K562 (cell line): Measurements from ENCODE around the gene PTBP3. TPM values are rescaled to one million over a fixed set of nuclear protein-coding genes. Genes with fewer than 3 reads are reported as not detected.

ENCODE experiments used
- ATAC-seq: fragments of 200-7000 bp; cut with Tn5 transposase; 3 replicates; pipeline ENCODE4 v1.9.1; 2020; ENCODE audit warnings: moderate library complexity
- BruUV-seq: library from RNA; stranded (reverse); fragments of 400-500 nt; replicated peaks from 2 replicates; lab custom pipeline; 2021; lab: Mats Ljungman, UMichigan
- CTCF ChIA-PET: fragments of 300-600 bp; formaldehyde crosslinking; extraction: SDS; loops from one replicate; lab custom pipeline; 2021; ENCODE audit warnings: low intra/inter-chr PET ratio; lab: Yijun Ruan, JAX
- POLR2A ChIA-PET: fragments of 300-600, 350-650 bp; sonication (Branson Sonifier 250); formaldehyde crosslinking; extraction: SDS; loops from one replicate; lab custom pipeline; 2021; ENCODE audit warnings: antibody characterized with exemption, inconsistent platforms; lab: Yijun Ruan, JAX
- DNase-seq, 4 experiments: peaks; one replicate each; pipeline versions ENCODE4 v3.0.0 to v3.0.0-alpha.2; 2011 to 2018; ENCODE audit warnings: low spot score in 3 of 4, mixed read lengths in 3 of 4; ENCODE audit errors: extremely low read depth in 1 of 4
- FAIRE-seq: peaks from 2 replicates; lab custom pipeline; 2011; peaks lifted over from hg19 to GRCh38; lab: Jason Lieb, UNC
- H2AFZ ChIP-seq: 2 replicates; pipeline ENCODE4 v1.6.0; 2011; ENCODE audit warnings: low read depth, low read length, control low read depth, inconsistent platforms
- H3K27ac ChIP-seq: fragments of 200-600 bp; 3 replicates; pipeline ENCODE4 v1.8.0; 2011; ENCODE audit warnings: low read depth, mild to moderate bottlenecking, control low read depth, inconsistent platforms, low read length, moderate library complexity, mixed read lengths; ENCODE audit errors: extremely low read depth
- H3K27me3 ChIP-seq, 2 experiments: fragments of 300-600 bp in 1 of 2; 2 replicates in 1 of 2; 3 replicates in 1 of 2; pipeline versions ENCODE4 v1.6.0 to v1.8.0; 2011; ENCODE audit warnings: inconsistent platforms in 2 of 2, low read length in 2 of 2, mild to moderate bottlenecking in 1 of 2, mixed read lengths in 1 of 2, moderate library complexity in 1 of 2; ENCODE audit not compliant: control insufficient read depth in 2 of 2, insufficient read depth in 2 of 2
- H3K36me3 ChIP-seq: fragments of 300-600 bp; 3 replicates; pipeline ENCODE4 v1.8.0; 2011; ENCODE audit warnings: mild to moderate bottlenecking, low read length, inconsistent platforms; ENCODE audit not compliant: control insufficient read depth, insufficient read depth
- H3K4me1 ChIP-seq, 2 experiments: fragments of 200-600 bp in 1 of 2; replicated peaks in 1 of 2; 2 replicates in 1 of 2; 3 replicates in 1 of 2; pipeline versions ENCODE4 v1.5.1 to v1.8.0; 2011; ENCODE audit warnings: inconsistent platforms in 2 of 2, low read length in 2 of 2, mild to moderate bottlenecking in 1 of 2, mixed read lengths in 1 of 2, moderate library complexity in 1 of 2; ENCODE audit not compliant: control insufficient read depth in 2 of 2, insufficient read depth in 2 of 2
- H3K4me2 ChIP-seq: 2 replicates; pipeline ENCODE4 v1.6.1; 2011; ENCODE audit warnings: low read length, control low read depth, inconsistent platforms, mixed read lengths; ENCODE audit not compliant: insufficient read depth
- H3K4me3 ChIP-seq: fragments of 200-600 bp; sonication (generic), shearing (Covaris generic); 2 replicates; pipeline ENCODE4 v1.5.1; 2016; ENCODE audit warnings: control low read depth, inconsistent platforms
- H3K79me2 ChIP-seq: fragments of 200-600 bp; 3 replicates; pipeline ENCODE4 v1.8.0; 2011; ENCODE audit warnings: low read length, inconsistent platforms; ENCODE audit not compliant: control insufficient read depth, insufficient read depth
- H3K9ac ChIP-seq, 2 experiments: 2 replicates each; pipeline versions ENCODE4 v1.6.0 to v1.6.1; 2011; ENCODE audit warnings: low read depth in 2 of 2, low read length in 2 of 2, control low read depth in 1 of 2, inconsistent platforms in 1 of 2, mild to moderate bottlenecking in 1 of 2, mixed read lengths in 1 of 2; ENCODE audit not compliant: insufficient read depth in 1 of 2
- H3K9me1 ChIP-seq: one replicate; pipeline ENCODE4 v1.6.0; 2011; ENCODE audit warnings: inconsistent platforms, mild to moderate bottlenecking, low read length, moderate library complexity; ENCODE audit not compliant: control insufficient read depth, insufficient read depth
- H3K9me3 ChIP-seq: replicated peaks from 2 replicates; pipeline ENCODE4 v1.5.1; 2011; ENCODE audit warnings: low read depth, low read length, inconsistent platforms; ENCODE audit not compliant: control insufficient read depth, insufficient read depth
- H4K20me1 ChIP-seq: replicated peaks from 2 replicates; pipeline ENCODE4 v1.6.1; 2011; ENCODE audit warnings: low read length, inconsistent platforms, mixed read lengths; ENCODE audit not compliant: control insufficient read depth, insufficient read depth
- CTCF ChIP-seq, 3 experiments: IDR thresholded peaks in 2 of 3; conservative IDR thresholded peaks in 1 of 3; 2 replicates each; pipeline ENCODE4 v1.5.1; 2011 to 2012; ENCODE audit warnings: low read length in 3 of 3, mild to moderate bottlenecking in 3 of 3, control low read depth in 2 of 3, improper control_type of control experiment in 1 of 3, inconsistent platforms in 1 of 3, low read depth in 1 of 3, mixed read lengths in 1 of 3, moderate library complexity in 1 of 3; ENCODE audit not compliant: insufficient read depth in 2 of 3
- DEAF1 ChIP-seq: fragments of 450-650 bp; formaldehyde crosslinking; IDR thresholded peaks from 2 replicates; pipeline ENCODE4 v1.4.0; 2020; ENCODE audit warnings: mild to moderate bottlenecking, moderate library complexity
- EP400 ChIP-seq: fragments of 450-650 bp; IDR thresholded peaks from 2 replicates; pipeline ENCODE4 v1.6.1; 2017; ENCODE audit warnings: antibody characterized with exemption, mild to moderate bottlenecking, moderate library complexity
- GTF2F1 ChIP-seq: IDR thresholded peaks from 2 replicates; pipeline ENCODE4 v1.6.1; 2011; ENCODE audit warnings: low read depth, low read length, improper control_type of control experiment
- RAD21 ChIP-seq, 2 experiments: fragments of 250-450 bp in 1 of 2; fragments of 450-650 bp in 1 of 2; sonication (Bioruptor Pico) in 1 of 2; formaldehyde crosslinking in 1 of 2; IDR thresholded peaks in 1 of 2; conservative IDR thresholded peaks in 1 of 2; 2 replicates each; pipeline versions ENCODE4 v1.4.0 to v1.8.0; 2020 to 2022; ENCODE audit warnings: mild to moderate bottlenecking in 2 of 2, moderate library complexity in 1 of 2
- RFX5 ChIP-seq: IDR thresholded peaks from 2 replicates; pipeline ENCODE4 v1.6.1; 2011; ENCODE audit warnings: low read depth, mild to moderate bottlenecking, improper control_type of control experiment, low read length
- RREB1 ChIP-seq: fragments of 250-450 bp; sonication (Bioruptor Pico); IDR thresholded peaks from 2 replicates; pipeline ENCODE4 v1.4.0; 2020
- SMC3 ChIP-seq: conservative IDR thresholded peaks from 2 replicates; pipeline ENCODE4 v1.6.1; 2011; ENCODE audit warnings: low read depth, low read length, improper control_type of control experiment; ENCODE audit not compliant: insufficient read depth
- WGBS: fragments of 100-300 bp; shearing (Covaris generic); methylation state at CpG from one replicate; pipeline ENCODE4 v1.1.6; 2016; ENCODE audit warnings: low coverage, mixed read lengths; ENCODE audit not compliant: insufficient coverage; ENCODE audit errors: missing lambda C conversion rate; 5-methylcytosine and 5-hydroxymethylcytosine counted together
- in situ Hi-C: fragments of 300-500 bp; cut with MboI; formaldehyde crosslinking; loops from 4 replicates; pipeline ENCODE4 v1.15.0; 2018; ENCODE audit warnings: inconsistent platforms, mixed read lengths
- intact Hi-C: fragments of 100-400 bp; cut with micrococcal nuclease; formaldehyde crosslinking; loops from 2 replicates; pipeline ENCODE4 v1.14.2; 2022
- polyA plus RNA-seq, 8 experiments: library from polyadenylated mRNA; depleted of rRNA in 4 of 8; stranded (reverse) in 5 of 8; unstranded in 3 of 8; fragments of >200 nt; fragmentation: Nextera tagmentation in 2 of 8; fragmentation: Illumina TruSeq in 1 of 8; extraction: Ambion mirVana in 2 of 8; extraction: Trizol in 1 of 8; gene quantifications; 2 replicates each; pipeline versions ENCODE4 v1.2.1 to v1.2.3, GENCODE V29; 2011 to 2014; ENCODE audit warnings: inconsistent platforms in 1 of 8, missing spikeins in 1 of 8
- total RNA-seq, 7 experiments: library from RNA; depleted of rRNA in 6 of 7; stranded (reverse); fragments of >200 nt in 6 of 7; fragmentation: Illumina TruSeq in 2 of 7; extraction: Trizol in 2 of 7; gene quantifications; 2 replicates each; pipeline versions ENCODE4 v1.2.1 to v1.2.3, GENCODE V29; 2011 to 2021; ENCODE audit warnings: low replicate concordance in 1 of 7

Gene PTBP3
- total and polyA plus RNA-seq, 9 of the 15 experiments (the other 6 are each of a cell fraction or from before 2014, with no cell fraction given): 22.4 to 132 (median 68.0) TPM

GRCh38 chr9:112361601-112362000 is 28.2 kb upstream of the PTBP3 start:
- in situ Hi-C loops: loop anchor here (5.0 kb wide), 1 partner anchor 599 kb away; no protein-coding TSS in a partner anchor
- no peaks in the 10 kb centered on the region for H3K9me1 ChIP-seq
- H3K9ac ChIP-seq: no peak overlapping the region
- H2AFZ ChIP-seq: peak overlapping the region; percentile 22; the same call in 1 of the 2 replicates
- no peaks in the 10 kb centered on the region for H3K79me2 ChIP-seq
- no peaks in the 10 kb centered on the region for H4K20me1 ChIP-seq
- no peak overlapping the region for H3K27ac ChIP-seq
- ChIA-PET POLR2A (no interaction called here), CTCF (interaction anchor here (0.9 to 2.6 kb wide), 6 partner anchors 27 to 601 kb away, joined by 3 to 26 read pairs (median 5); no protein-coding TSS in a partner anchor)
- no peaks in the 10 kb centered on the region for H3K4me1 ChIP-seq
- no peak overlapping the region for H3K4me2 ChIP-seq
- FAIRE-seq (peak; percentile 84), DNase-seq (peak in 2 of 4 experiments; percentile 18 to 59), ATAC-seq (peak; percentile 80)
- H3K27me3 ChIP-seq: no peaks in the 10 kb centered on the region
- intact Hi-C loops: loop anchor here (1.0 to 10.0 kb wide), 4 partner anchors 267 to 601 kb away; no protein-coding TSS in a partner anchor
- no TSS peak for BruUV-seq
- no peaks in the 10 kb centered on the region for H3K9me3 ChIP-seq
- 18% methylated on average over 4 of the region's 4 CpGs for WGBS
- no peak overlapping the region for H3K4me3 ChIP-seq
- no peaks in the 10 kb centered on the region for H3K36me3 ChIP-seq
- no peak for TF ChIP-seq RREB1 (CRISPR knock-in tag)
- peak; percentile 34 to 72 (median 36); a peak in 3 of 6 replicates for TF ChIP-seq CTCF (IDR thresholded peaks at IDR 0.05 in 2 of 3, conservative IDR thresholded peaks at IDR 0.05 in 1 of 3; ENCODE audit: insufficient read depth in 2 of 3, low read depth in 1 of 3, low read length in 3 of 3)
- TF ChIP-seq EP400: peak; percentile 16; the same call in 1 of the 2 replicates
- 0 out of 2 replicates have a peak, but pooled peaks have one; percentile 23 for TF ChIP-seq RFX5
- peak; percentile 73 for TF ChIP-seq DEAF1 (CRISPR knock-in tag)
- peak; percentile 54 for TF ChIP-seq SMC3
- TF ChIP-seq GTF2F1: no peak
- TF ChIP-seq RAD21 (CRISPR knock-in tag; conservative IDR thresholded peaks at IDR 0.05 in 1 of 2, IDR thresholded peaks at IDR 0.05 in 1 of 2): peak; percentile 68 to 88
